Neural progenitor cell (in vitro differentiated cells): ENCODE data around the gene FYN.

Experiments
- EZH2 ChIP-seq: fragments of 200-600 bp; sonication (generic); IDR thresholded peaks from 2 replicates; pipeline ENCODE4 v1.6.1; 2017; ENCODE audit warnings: antibody characterized with exemption, mild to moderate bottlenecking, moderate library complexity
- EZH2phosphoT487 ChIP-seq: fragments of 200-600 bp; sonication (generic); IDR thresholded peaks from 2 replicates; pipeline ENCODE4 v1.6.1; 2017; ENCODE audit warnings: antibody characterized with exemption
- TF ChIP-seq, protein P1 (sequence below): fragments of 200-600 bp; sonication (generic); IDR thresholded peaks from 2 replicates; pipeline ENCODE4 v1.5.1; 2017; ENCODE audit warnings: antibody characterized with exemption, mild to moderate bottlenecking

DNA sequence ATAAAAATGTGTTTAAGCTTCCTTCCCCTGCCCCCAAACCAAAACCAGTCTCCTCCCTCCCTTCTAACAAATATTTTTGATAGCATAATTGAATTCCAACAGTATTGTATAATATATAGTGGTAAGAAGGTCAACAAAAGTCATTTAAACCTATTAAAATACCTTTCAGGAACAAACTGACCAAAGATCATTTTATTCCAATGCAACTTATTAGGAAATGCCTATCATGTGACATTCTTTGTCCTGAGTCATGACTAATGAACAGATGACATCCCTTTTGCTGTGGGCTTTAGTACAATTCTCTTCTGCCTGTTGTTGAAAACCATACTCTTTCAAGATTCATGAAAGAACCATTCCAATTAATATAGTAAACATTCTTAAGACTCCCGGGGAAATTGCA, 216.1 kb downstream of the FYN start:
- TF ChIP-seq, protein P1, sequence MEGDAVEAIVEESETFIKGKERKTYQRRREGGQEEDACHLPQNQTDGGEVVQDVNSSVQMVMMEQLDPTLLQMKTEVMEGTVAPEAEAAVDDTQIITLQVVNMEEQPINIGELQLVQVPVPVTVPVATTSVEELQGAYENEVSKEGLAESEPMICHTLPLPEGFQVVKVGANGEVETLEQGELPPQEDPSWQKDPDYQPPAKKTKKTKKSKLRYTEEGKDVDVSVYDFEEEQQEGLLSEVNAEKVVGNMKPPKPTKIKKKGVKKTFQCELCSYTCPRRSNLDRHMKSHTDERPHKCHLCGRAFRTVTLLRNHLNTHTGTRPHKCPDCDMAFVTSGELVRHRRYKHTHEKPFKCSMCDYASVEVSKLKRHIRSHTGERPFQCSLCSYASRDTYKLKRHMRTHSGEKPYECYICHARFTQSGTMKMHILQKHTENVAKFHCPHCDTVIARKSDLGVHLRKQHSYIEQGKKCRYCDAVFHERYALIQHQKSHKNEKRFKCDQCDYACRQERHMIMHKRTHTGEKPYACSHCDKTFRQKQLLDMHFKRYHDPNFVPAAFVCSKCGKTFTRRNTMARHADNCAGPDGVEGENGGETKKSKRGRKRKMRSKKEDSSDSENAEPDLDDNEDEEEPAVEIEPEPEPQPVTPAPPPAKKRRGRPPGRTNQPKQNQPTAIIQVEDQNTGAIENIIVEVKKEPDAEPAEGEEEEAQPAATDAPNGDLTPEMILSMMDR = no peak
- no peak for TF ChIP-seq EZH2
- no peak for TF ChIP-seq EZH2phosphoT487
